Activated CD8-positive, alpha-beta memory T cell treated with anti-CD3 and anti-CD28 coated beads for 48 hours (primary cell): ENCODE data around the gene TPM1.
"Not testable (repeated sequence)": the region's sequence is repeated elsewhere in the genome, so short reads cannot be mapped to it uniquely, and the experiment has no call there.

Source experiments
- DNase-seq, 3 experiments: peaks; one replicate each; pipeline ENCODE4 v3.0.0-alpha.2; 2020; ENCODE audit warnings: low read depth in 2 of 3, low spot score in 2 of 3

The TPM1 gene

DNA sequence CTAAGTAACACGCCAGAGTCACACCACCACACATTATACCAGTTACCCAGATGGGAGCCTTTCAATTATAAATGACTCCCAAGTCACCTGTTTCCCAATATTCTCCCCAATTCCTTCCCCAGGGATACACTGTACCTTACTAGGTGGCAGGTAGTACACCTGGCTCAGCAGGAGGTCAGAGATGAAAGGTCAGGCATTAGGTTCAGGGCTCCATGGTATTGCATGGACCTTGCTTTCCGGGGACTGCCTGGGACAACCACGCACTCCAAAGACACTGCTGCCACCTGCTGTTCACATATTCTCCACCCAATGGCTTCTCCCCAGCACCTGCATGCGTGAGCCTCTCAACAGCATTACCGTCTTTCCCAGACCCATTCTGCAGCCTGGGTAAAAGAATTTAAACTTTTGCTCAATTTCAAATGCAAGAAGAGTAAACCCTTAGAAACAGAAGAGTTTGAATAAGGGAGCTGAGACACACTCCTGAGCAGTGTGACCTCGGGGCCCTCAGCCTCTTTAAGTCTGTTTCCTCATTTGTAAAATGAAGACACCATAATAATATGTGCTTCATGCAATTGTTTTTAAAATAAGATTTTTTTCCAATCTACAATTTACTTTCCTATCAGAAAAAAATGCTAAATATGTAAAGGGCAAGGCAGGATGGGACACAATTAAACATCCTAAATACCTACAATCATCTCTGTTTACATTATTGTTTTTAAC lies 51.1 kb downstream of the TPM1 start:
- DNase-seq: peak; percentile 30 to 41 (median 32)

DNA sequence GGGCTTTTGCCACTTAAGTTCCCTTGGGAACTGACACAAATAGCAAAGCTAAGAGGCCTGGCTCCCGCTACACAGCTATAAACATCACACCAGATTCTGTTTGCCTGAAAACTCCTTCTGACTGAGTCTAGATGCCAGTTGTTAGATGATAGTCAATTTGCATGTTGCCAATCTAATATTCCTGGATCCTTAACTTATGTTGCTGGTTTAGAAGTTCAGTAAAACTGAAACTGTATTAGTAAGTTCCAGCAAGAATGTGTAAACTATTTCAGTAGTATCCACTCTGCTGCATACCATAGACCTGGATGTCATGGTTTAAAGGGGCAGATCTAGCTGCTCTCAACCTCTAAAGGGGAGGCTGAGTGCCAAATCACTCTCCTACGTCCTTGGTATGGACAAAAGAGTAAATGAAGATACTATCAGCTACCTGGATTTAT lies 52.0 kb downstream of the TPM1 start:
- DNase-seq: no peak

DNA sequence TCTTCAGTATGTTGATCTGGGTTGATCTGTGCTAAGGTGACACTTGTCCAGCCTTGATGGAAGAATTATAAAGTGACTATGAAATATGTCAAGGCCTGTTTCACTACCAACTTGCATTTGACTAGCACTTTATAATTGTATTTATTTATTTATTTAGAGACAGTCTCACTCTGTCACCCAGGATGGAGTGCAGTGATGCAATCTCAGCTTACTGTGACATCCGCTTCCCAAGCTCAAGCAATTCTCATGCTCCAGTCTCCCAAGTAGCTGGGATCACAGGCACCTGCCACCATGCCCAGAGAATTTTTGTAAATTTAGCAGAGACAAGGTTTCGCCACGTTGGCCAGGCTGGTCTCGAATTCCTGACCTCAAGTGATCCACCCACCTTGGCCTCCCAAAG lies 53.6 kb downstream of the TPM1 start:
- DNase-seq: no peak

GRCh38 chr15:63098901-63099300 lies 56.4 kb downstream of the TPM1 start:
- DNase-seq: not testable (repeated sequence)

DNA sequence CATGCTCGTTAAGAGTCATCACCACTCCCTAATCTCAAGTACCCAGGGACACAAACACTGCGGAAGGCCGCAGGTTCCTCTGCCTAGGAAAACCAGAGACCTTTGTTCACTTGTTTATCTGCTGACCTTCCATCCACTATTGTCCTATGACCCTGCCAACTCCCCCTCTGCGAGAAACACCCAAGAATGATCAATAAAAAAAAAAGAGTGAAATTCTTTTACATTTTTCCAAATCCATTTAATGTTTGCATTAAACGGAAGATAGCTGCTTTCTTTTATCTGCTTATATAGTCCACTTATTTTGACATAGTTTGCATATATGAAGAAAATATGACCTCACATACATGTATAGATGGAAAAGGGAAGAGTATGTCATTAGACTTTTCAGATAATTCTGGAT lies 57.0 kb downstream of the TPM1 start:
- DNase-seq: not testable (repeated sequence)

GRCh38 chr15:63103416-63103815 lies 60.9 kb downstream of the TPM1 start:
- no peak for DNase-seq

DNA sequence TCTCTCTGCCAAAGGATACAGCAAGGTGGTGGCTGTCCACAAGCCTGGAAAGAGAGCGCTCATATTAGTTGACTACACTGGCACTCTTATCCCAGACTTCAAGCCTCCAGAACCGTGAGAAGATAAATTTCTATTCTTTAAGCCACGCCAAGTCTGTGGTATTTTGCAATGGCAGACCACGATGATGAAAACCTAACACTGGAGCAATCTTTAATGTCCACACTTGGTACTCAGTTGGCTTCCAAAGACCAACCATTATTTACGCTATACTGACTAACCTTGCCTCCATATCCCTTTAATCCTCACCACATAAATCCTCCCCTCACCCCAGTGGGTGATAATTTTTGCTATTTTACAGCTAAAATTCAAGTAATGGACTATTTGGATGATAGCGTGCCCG lies 62.2 kb downstream of the TPM1 start:
- no peak for DNase-seq

GRCh38 chr15:63105354-63105753 lies 62.8 kb downstream of the TPM1 start:
- not testable (repeated sequence) for DNase-seq

DNA sequence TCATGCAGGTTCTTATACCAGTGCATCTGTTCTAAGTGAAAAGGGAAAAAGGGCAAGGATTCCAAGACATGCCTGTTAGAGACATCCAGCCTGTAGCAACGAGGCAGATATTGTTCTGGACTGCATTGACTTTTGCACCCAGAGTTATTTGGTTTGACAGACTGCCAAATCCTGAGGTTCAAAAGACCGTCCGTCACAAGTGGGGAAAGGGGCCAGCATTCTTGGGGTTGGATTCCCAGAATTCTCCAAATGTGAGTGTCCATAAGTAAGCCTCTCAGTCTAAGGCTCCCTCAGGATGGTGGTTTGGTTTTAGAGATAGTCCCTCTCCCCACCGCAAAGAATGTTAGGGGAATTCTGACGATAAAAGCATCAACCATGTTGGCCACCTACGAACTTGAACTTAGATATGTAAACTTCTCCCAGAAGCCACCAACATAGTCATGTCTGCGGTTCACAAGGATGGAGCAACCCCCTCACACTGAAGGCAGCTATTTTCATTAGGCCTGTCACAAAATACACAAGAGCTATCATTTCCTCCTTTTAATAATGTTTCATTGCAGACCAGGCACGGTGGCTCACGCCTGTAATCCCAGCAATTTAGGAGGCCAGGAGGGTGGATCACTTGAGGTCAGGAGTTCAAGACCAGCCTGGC lies 65.5 kb downstream of the TPM1 start:
- DNase-seq: no peak

DNA sequence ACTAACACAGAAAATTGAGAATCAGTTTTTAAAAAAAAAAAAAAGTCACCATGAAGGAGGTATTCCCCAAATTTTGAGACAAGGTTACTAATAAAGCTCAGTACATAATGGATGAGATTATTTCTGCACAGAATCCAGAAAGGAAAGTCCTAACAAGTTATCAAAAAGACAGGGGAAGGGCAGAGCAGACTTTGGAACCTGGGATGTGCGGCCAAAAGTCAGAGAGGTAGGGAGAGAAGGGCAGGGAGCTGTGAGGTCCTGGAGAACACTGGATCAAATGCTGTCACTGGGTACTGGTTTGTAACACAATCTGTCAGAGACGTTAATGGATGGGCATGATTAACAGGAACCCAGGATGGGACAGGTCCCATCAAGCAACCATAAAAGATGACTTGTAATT lies 67.0 kb downstream of the TPM1 start:
- DNase-seq: no peak

DNA sequence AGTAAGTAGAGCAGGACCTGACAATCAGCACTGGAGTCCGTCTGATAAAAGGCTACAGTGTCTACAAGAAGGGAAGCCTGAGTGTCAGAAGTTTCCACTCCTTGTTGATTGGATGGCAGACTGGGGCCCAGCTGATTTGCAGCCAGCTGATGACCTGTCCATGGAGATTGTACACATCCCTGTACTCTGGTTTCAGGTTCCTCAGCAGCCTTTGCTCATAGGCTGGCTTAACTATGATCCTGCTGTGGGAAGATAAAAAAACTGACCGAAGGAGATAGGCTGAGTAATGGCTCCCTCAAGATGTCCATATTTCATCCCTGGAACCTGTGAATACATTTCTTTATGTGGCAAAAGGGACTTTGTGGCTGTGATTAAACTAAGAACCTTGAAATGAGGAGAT lies 67.4 kb downstream of the TPM1 start:
- DNase-seq: no peak

DNA sequence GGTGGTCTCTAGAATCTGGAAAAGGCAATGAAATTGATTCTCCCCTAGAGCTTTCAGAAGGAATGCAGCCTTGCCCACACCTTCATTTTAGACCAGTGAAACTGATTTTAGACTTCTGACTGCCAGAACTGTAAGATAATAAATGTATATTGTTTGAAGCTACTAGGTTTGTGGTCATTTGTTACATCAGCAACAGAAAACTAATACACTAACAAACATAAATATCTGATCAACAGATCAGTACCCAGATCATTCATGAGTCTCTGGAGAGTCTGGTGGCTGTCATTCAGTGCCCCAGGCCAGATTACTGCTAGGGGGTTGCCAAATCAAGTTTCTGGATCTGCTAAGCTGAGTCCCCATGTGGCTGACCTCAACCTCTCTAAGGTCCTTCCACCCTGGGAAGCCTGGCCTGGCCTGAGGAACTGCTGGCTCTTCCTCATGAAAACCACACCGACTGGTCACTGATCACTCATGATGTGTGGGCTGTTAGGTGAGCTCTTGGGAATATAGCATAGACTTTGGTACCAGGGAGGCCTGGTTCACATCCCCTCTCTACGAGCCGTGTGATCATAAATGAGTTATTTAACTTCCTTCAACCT lies 68.0 kb downstream of the TPM1 start:
- DNase-seq: no peak

DNA sequence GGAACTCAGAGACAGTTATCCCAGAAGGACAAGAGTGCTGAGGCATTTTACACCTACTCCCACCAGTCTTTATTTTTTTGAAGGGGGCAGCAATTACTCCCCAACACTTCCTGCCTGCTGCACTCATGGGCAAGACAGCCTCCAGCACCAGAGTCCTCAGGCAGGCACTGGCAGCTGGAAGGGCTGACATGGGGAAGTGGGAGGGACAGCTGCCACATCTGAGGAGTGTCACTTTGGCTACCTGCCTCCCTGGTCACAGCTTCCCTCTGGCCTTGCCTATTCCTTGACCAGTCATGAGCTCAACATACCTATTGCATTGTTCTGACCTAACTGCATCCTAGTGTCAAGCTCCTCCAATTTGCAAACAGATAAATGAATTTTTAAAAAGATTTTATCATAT lies 68.9 kb downstream of the TPM1 start:
- no peak for DNase-seq

DNA sequence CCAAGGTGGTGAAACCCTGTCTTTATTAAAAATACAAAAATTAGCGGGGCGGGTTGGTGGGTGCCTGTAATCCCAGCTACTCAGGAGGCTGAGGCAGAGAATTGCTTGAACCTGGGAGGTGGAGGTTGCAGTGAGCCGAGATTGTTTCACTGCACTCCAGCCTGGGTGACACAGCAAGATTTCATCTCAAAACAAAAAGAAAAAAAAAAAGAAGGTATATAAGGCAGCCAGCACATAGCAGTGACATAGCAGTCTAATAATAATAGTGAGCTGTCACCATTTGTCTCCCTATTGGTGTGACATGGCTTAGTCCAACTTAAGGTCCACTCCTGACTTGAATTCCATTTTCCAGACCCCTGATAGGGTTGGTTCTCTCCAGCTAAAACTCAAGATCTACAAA lies 70.3 kb downstream of the TPM1 start:
- DNase-seq: no peak

DNA sequence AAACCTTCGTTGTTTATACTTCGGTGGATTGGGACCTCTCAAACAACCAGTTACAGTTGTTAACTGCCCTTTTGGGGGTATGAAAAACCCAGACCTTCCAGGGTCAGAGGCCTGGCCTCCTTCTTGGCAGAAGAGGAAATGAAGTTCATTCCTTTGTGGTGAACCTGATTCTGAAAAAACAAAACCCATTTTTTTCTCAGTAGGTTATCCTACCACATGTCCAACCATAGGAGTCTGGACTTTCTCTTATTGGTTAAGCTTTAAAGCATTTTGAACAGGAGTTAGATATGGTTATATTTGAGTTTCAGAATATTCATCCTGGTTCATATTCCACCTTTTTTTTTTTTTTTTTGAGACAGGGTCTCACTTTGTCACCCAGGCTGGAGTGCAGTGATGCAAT lies 71.9 kb downstream of the TPM1 start:
- no peak for DNase-seq
